WERI-Rb-1 (cell line): Measurements from ENCODE around the gene MAGED4B.

Experiments
- DNase-seq: peaks from one replicate; pipeline ENCODE4 v3.0.0-alpha.2; 2020
- H3K27ac ChIP-seq: fragments of 250-450 bp; sonication (Bioruptor Pico); 2 replicates; pipeline ENCODE4 v1.5.1; 2020; ENCODE audit warnings: mild to moderate bottlenecking, moderate library complexity
- H3K27me3 ChIP-seq: fragments of 250-450 bp; sonication (Bioruptor Pico); 2 replicates; pipeline ENCODE4 v1.5.1; 2021; ENCODE audit warnings: mild to moderate bottlenecking, low read depth, moderate library complexity; ENCODE audit not compliant: insufficient read depth, severe bottlenecking
- H3K36me3 ChIP-seq: fragments of 250-450 bp; sonication (Bioruptor Pico); 2 replicates; pipeline ENCODE4 v1.5.1; 2020; ENCODE audit warnings: mild to moderate bottlenecking, moderate library complexity
- H3K4me3 ChIP-seq: 2 replicates; pipeline ENCODE4 v1.5.1; 2011; ENCODE audit warnings: low read depth, mild to moderate bottlenecking, control low read depth, low read length
- H3K9me3 ChIP-seq: fragments of 250-450 bp; sonication (Bioruptor Pico); 2 replicates; pipeline ENCODE4 v1.5.1; 2021; ENCODE audit warnings: mild to moderate bottlenecking, moderate library complexity; ENCODE audit not compliant: severe bottlenecking
- TF ChIP-seq, protein P1 (sequence below): IDR thresholded peaks from 2 replicates; pipeline ENCODE4 v1.5.1; 2011; ENCODE audit warnings: low read depth, mild to moderate bottlenecking, control low read depth, inconsistent platforms, low read length

MAGED4B gene

DNA sequence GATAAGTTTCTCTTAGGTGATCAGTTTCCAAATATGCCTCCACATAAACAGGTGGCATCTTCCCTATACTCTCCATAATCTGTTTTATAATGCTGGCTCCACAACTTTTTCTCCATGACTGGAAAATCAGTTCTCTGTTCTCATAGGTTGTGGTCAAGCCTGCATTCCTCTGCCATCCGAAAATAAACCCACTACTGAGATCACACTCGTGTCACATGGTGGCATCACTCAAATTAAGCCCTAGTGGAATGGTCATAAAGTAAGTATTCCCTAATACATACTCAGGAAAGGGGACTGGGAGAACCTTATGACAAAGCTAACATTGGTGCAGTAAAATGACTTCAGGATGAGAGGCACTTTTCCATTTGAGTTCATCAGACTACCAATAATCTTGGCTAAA, 37.6 kb downstream of the MAGED4B start:
- Histone ChIP-seq H3K27me3 (peaks cover 30% of the 10 kb centered on the region), H3K27ac (no peak overlapping the region), H3K4me3 (no peak overlapping the region), H3K9me3 (no peaks in the 10 kb centered on the region), H3K36me3 (no peaks in the 10 kb centered on the region)
- DNase-seq: no peak
- TF ChIP-seq, protein P1, sequence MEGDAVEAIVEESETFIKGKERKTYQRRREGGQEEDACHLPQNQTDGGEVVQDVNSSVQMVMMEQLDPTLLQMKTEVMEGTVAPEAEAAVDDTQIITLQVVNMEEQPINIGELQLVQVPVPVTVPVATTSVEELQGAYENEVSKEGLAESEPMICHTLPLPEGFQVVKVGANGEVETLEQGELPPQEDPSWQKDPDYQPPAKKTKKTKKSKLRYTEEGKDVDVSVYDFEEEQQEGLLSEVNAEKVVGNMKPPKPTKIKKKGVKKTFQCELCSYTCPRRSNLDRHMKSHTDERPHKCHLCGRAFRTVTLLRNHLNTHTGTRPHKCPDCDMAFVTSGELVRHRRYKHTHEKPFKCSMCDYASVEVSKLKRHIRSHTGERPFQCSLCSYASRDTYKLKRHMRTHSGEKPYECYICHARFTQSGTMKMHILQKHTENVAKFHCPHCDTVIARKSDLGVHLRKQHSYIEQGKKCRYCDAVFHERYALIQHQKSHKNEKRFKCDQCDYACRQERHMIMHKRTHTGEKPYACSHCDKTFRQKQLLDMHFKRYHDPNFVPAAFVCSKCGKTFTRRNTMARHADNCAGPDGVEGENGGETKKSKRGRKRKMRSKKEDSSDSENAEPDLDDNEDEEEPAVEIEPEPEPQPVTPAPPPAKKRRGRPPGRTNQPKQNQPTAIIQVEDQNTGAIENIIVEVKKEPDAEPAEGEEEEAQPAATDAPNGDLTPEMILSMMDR: no peak

GRCh38 chrX:52015794-52016193, 53.2 kb downstream of the MAGED4B start:
- Histone ChIP-seq H3K4me3 (no peak overlapping the region), H3K36me3 (no peaks in the 10 kb centered on the region), H3K27me3 (peaks cover 11% of the 10 kb centered on the region), H3K9me3 (no peaks in the 10 kb centered on the region), H3K27ac (no peak overlapping the region)
- TF ChIP-seq, protein P1: no peak
- DNase-seq: no peak
